ENCODE measurements around the gene MEGF6. TPM values are rescaled to one million over a fixed set of nuclear protein-coding genes. Genes with fewer than 3 reads are reported as not detected.

The MEGF6 gene
- polyA plus RNA-seq, 1 donor (not counting 4 experiments of a cell fraction or from before 2014, with no cell fraction given): 0.24 TPM

DNA sequence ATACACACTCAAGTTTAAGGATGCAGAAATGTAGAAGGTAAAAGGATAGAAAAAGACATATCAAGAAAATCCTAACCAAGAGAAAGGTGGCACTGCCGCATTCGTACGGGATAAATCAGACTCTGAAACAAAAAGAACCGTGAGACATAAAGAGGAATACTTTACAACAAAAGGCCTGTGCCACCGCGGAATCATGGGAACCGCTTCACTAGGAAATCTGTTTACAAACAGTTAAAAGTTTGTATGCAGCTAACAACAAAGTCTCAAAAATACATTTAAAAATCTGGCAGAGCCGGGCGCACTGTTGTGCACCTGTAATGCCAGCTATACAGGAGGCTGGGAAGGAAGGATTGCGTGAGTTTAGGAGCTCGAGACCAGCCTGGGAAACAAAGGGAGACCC lies 30.5 kb upstream of the MEGF6 start:
- H3K36me3 ChIP-seq (ENCODE audit: control insufficient read depth in 2 of 2, extremely low read depth in 1 of 2, insufficient read depth in 2 of 2, low read length in 2 of 2): peaks cover 13 to 20% of the 10 kb centered on the region in 2 experiments
- FAIRE-seq: no peak
- no peaks in the 10 kb centered on the region for H3K9me1 ChIP-seq (ENCODE audit: control insufficient read depth, extremely low read depth, insufficient read depth, low read length)
- dilution Hi-C loops (cut with MboI; ENCODE audit: extremely low pct_ligation_motif_present, low sequenced_read_pairs): loop anchor here (25.0 kb wide), 1 partner anchor 105 kb away; no protein-coding TSS in a partner anchor
- H2AFZ ChIP-seq (ENCODE audit: control insufficient read depth, low read length): no peak overlapping the region
- no peaks in the 10 kb centered on the region for H3K79me2 ChIP-seq (ENCODE audit: control insufficient read depth, insufficient read depth, low read length)
- no peak for DNase-seq (ENCODE audit: low read depth, low spot score)
- no peaks in the 10 kb centered on the region for H3K27me3 ChIP-seq (ENCODE audit: control insufficient read depth, extremely low read depth, insufficient read depth, low read length)
- TF ChIP-seq EZH2 (IDR thresholded peaks at IDR 0.05; ENCODE audit: low read length): no peak
- TF ChIP-seq, protein P1, sequence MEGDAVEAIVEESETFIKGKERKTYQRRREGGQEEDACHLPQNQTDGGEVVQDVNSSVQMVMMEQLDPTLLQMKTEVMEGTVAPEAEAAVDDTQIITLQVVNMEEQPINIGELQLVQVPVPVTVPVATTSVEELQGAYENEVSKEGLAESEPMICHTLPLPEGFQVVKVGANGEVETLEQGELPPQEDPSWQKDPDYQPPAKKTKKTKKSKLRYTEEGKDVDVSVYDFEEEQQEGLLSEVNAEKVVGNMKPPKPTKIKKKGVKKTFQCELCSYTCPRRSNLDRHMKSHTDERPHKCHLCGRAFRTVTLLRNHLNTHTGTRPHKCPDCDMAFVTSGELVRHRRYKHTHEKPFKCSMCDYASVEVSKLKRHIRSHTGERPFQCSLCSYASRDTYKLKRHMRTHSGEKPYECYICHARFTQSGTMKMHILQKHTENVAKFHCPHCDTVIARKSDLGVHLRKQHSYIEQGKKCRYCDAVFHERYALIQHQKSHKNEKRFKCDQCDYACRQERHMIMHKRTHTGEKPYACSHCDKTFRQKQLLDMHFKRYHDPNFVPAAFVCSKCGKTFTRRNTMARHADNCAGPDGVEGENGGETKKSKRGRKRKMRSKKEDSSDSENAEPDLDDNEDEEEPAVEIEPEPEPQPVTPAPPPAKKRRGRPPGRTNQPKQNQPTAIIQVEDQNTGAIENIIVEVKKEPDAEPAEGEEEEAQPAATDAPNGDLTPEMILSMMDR (optimal IDR thresholded peaks at IDR 0.05 in 1 of 3, IDR thresholded peaks at IDR 0.05 in 1 of 3, conservative IDR thresholded peaks at IDR 0.05 in 1 of 3; ENCODE audit: extremely low read depth in 1 of 3, insufficient read depth in 2 of 3, low read length in 3 of 3): no peak
- no peaks in the 10 kb centered on the region for H3K4me1 ChIP-seq (ENCODE audit: control insufficient read depth, extremely low read depth, insufficient read depth, low read length)
- no peak overlapping the region for H3K27ac ChIP-seq (ENCODE audit: control insufficient read depth, insufficient read depth, low read length)
- no peak overlapping the region for H3K9ac ChIP-seq (ENCODE audit: control insufficient read depth, extremely low read depth, insufficient read depth, low read length)
- H3K4me2 ChIP-seq (ENCODE audit: control insufficient read depth, extremely low read depth, insufficient read depth, low read depth, low read length): no peak overlapping the region
- no peak overlapping the region for H3K4me3 ChIP-seq (ENCODE audit: control insufficient read depth in 2 of 3, extremely low read depth in 1 of 3, insufficient read depth in 2 of 3, low read depth in 1 of 3, low read length in 3 of 3)
- no peaks in the 10 kb centered on the region for H3K9me3 ChIP-seq (ENCODE audit: control insufficient read depth, low read depth, low read length)
- no peaks in the 10 kb centered on the region for H4K20me1 ChIP-seq (ENCODE audit: control insufficient read depth, extremely low read depth, insufficient read depth, low read length)

- Histone ChIP-seq H3K79me2 (ENCODE audit: control insufficient read depth, insufficient read depth, low read length) (no peaks in the 10 kb centered on the region), H3K4me2 (ENCODE audit: control insufficient read depth, extremely low read depth, insufficient read depth, low read depth, low read length) (no peak overlapping the region), H2AFZ (ENCODE audit: control insufficient read depth, low read length) (no peak overlapping the region), H3K27ac (ENCODE audit: control insufficient read depth, insufficient read depth, low read length) (no peak overlapping the region), H3K9me1 (ENCODE audit: control insufficient read depth, extremely low read depth, insufficient read depth, low read length) (no peaks in the 10 kb centered on the region), H3K9ac (ENCODE audit: control insufficient read depth, extremely low read depth, insufficient read depth, low read length) (no peak overlapping the region), H3K4me3 (ENCODE audit: control insufficient read depth in 2 of 3, extremely low read depth in 1 of 3, insufficient read depth in 2 of 3, low read depth in 1 of 3, low read length in 3 of 3) (no peak overlapping the region), H3K27me3 (ENCODE audit: control insufficient read depth, extremely low read depth, insufficient read depth, low read length) (no peaks in the 10 kb centered on the region), H3K9me3 (ENCODE audit: control insufficient read depth, low read depth, low read length) (no peaks in the 10 kb centered on the region), H3K4me1 (ENCODE audit: control insufficient read depth, extremely low read depth, insufficient read depth, low read length) (no peaks in the 10 kb centered on the region), H4K20me1 (ENCODE audit: control insufficient read depth, extremely low read depth, insufficient read depth, low read length) (no peaks in the 10 kb centered on the region), H3K36me3 (ENCODE audit: control insufficient read depth in 2 of 2, extremely low read depth in 1 of 2, insufficient read depth in 2 of 2, low read length in 2 of 2) (peaks cover 13 to 22% of the 10 kb centered on the region in 2 experiments)
- dilution Hi-C loops (cut with MboI; ENCODE audit: extremely low pct_ligation_motif_present, low sequenced_read_pairs): loop anchor here (25.0 kb wide), 1 partner anchor 104 kb away; no protein-coding TSS in a partner anchor
- DNase-seq (ENCODE audit: low read depth, low spot score) (no peak), FAIRE-seq (no peak)
- no peak for TF ChIP-seq EZH2 (IDR thresholded peaks at IDR 0.05; ENCODE audit: low read length)
- TF ChIP-seq, protein P1 (optimal IDR thresholded peaks at IDR 0.05 in 1 of 3, IDR thresholded peaks at IDR 0.05 in 1 of 3, conservative IDR thresholded peaks at IDR 0.05 in 1 of 3; ENCODE audit: extremely low read depth in 1 of 3, insufficient read depth in 2 of 3, low read length in 3 of 3): no peak
These were observed 29.9 kb upstream of the MEGF6 start for GRCh38 chr1:3641046-3641760.
